Liver (tissue), 9 donors: ENCODE data around the gene TMEM233. TPM values are rescaled to one million over a fixed set of nuclear protein-coding genes. Genes with fewer than 3 reads are reported as not detected.

ENCODE experiments used
- DNase-seq: peaks from one replicate; pipeline ENCODE4 v3.0.0-alpha.2; 2017; ENCODE audit warnings: low spot score
- H3K27ac ChIP-seq, 2 donors: one replicate each; pipeline ENCODE4 v1.7.0; 2013; ENCODE audit warnings: inconsistent platforms in 2 of 2, low read length in 2 of 2, control low read depth in 1 of 2, low read depth in 1 of 2, mild to moderate bottlenecking in 1 of 2
- H3K27me3 ChIP-seq, 4 donors: one replicate each; pipeline versions ENCODE4 v1.6.1 to v1.7.0; 2013; ENCODE audit warnings: low read length in 3 of 4, inconsistent platforms in 1 of 4, mild to moderate bottlenecking in 1 of 4, moderate library complexity in 1 of 4; ENCODE audit not compliant: control insufficient read depth in 4 of 4, insufficient read depth in 4 of 4
- H3K36me3 ChIP-seq, 4 donors: one replicate each; pipeline versions ENCODE4 v1.6.1 to v1.7.0; 2013; ENCODE audit warnings: low read length in 3 of 4, mild to moderate bottlenecking in 3 of 4, low read depth in 1 of 4, moderate library complexity in 1 of 4; ENCODE audit not compliant: control insufficient read depth in 4 of 4, insufficient read depth in 3 of 4
- H3K4me1 ChIP-seq, 4 donors: one replicate each; pipeline versions ENCODE4 v1.6.1 to v1.7.0; 2013; ENCODE audit warnings: low read length in 3 of 4, mild to moderate bottlenecking in 3 of 4, moderate library complexity in 1 of 4; ENCODE audit not compliant: control insufficient read depth in 4 of 4, insufficient read depth in 4 of 4
- H3K4me3 ChIP-seq, 3 donors: one replicate each; pipeline versions ENCODE4 v1.6.1 to v1.7.0; 2013; ENCODE audit warnings: low read length in 3 of 3, control low read depth in 1 of 3, low read depth in 1 of 3, mild to moderate bottlenecking in 1 of 3
- H3K9ac ChIP-seq, 2 donors: one replicate each; pipeline ENCODE4 v1.7.0; 2013; ENCODE audit warnings: low read length in 2 of 2, mild to moderate bottlenecking in 2 of 2, moderate library complexity in 2 of 2, control low read depth in 1 of 2, low read depth in 1 of 2
- H3K9me3 ChIP-seq, 4 donors: one replicate each; pipeline versions ENCODE4 v1.6.1 to v1.7.0; 2013; ENCODE audit warnings: low read length in 3 of 4; ENCODE audit not compliant: control insufficient read depth in 4 of 4
- EGR1 ChIP-seq, 2 donors: IDR thresholded peaks; 2 replicates each; pipeline ENCODE4 v1.6.1; 2016 to 2018; ENCODE audit warnings: antibody characterized with exemption in 2 of 2, low read depth in 2 of 2
- FOXA2 ChIP-seq: IDR thresholded peaks from 2 replicates; pipeline ENCODE4 v1.6.1; 2016; ENCODE audit warnings: antibody characterized with exemption
- GABPA ChIP-seq, 2 donors: IDR thresholded peaks in 1 of 2; conservative IDR thresholded peaks in 1 of 2; 2 replicates each; pipeline ENCODE4 v1.6.1; 2016; ENCODE audit warnings: antibody characterized with exemption in 2 of 2, mild to moderate bottlenecking in 1 of 2, moderate library complexity in 1 of 2
- HNF4A ChIP-seq, 2 donors: conservative IDR thresholded peaks; 2 replicates each; pipeline ENCODE4 v1.6.1; 2016; ENCODE audit warnings: antibody characterized with exemption in 2 of 2, mild to moderate bottlenecking in 2 of 2
- HNF4G ChIP-seq: IDR thresholded peaks from 2 replicates; pipeline ENCODE4 v1.6.1; 2016; ENCODE audit warnings: antibody characterized with exemption
- JUND ChIP-seq, 2 donors: IDR thresholded peaks; 2 replicates each; pipeline ENCODE4 v1.6.1; 2016; ENCODE audit warnings: antibody characterized with exemption in 2 of 2
- NR2F2 ChIP-seq: IDR thresholded peaks from 2 replicates; pipeline ENCODE4 v1.6.1; 2016; ENCODE audit warnings: antibody characterized with exemption
- RAD21 ChIP-seq, 2 donors: IDR thresholded peaks; 2 replicates each; pipeline ENCODE4 v1.6.1; 2016; ENCODE audit warnings: antibody characterized with exemption in 2 of 2, mild to moderate bottlenecking in 2 of 2
- RXRA ChIP-seq, 2 donors: IDR thresholded peaks; 2 replicates each; pipeline ENCODE4 v1.6.1; 2017 to 2018; ENCODE audit warnings: antibody characterized with exemption in 2 of 2, mild to moderate bottlenecking in 1 of 2
- TAF1 ChIP-seq: conservative IDR thresholded peaks from 2 replicates; pipeline ENCODE4 v1.6.1; 2016; ENCODE audit warnings: antibody characterized with exemption, mild to moderate bottlenecking
- WGBS: extraction: QIAGEN DNeasy Blood & Tissue Kit; methylation state at CpG from one replicate; pipeline ENCODE4 v1.1.7; 2013; 5-methylcytosine and 5-hydroxymethylcytosine counted together
- polyA plus RNA-seq, 2 donors: library from polyadenylated mRNA; stranded (reverse) in 1 of 2; unstranded in 1 of 2; fragments of 200-250 nt in 1 of 2; fragments of >200 nt in 1 of 2; fragmentation: Nextera tagmentation in 1 of 2; extraction: Ambion mirVana in 1 of 2; gene quantifications; one replicate each; pipeline versions ENCODE4 v1.2.1 to v1.2.3, GENCODE V29; 2013 to 2015
- total RNA-seq, 2 donors: library from RNA; depleted of rRNA; stranded (reverse); fragments of >200 nt; gene quantifications; one replicate each; pipeline ENCODE4 v1.2.3, GENCODE V29; 2014
- TF ChIP-seq, protein P1 (sequence below): IDR thresholded peaks from 2 replicates; pipeline ENCODE4 v1.6.1; 2016; ENCODE audit warnings: antibody characterized with exemption
- TF ChIP-seq, protein P2 (sequence below): IDR thresholded peaks from 2 replicates; pipeline ENCODE4 v1.6.1; 2016; ENCODE audit warnings: antibody characterized with exemption, mild to moderate bottlenecking
- TF ChIP-seq, protein P3 (sequence below): IDR thresholded peaks from 2 replicates; pipeline ENCODE4 v1.6.1; 2016; ENCODE audit warnings: antibody characterized with exemption
- TF ChIP-seq, protein P4 (sequence below): IDR thresholded peaks from 2 replicates; pipeline ENCODE4 v1.6.1; 2016; ENCODE audit warnings: antibody characterized with exemption
- TF ChIP-seq, protein P5 (sequence below): fragments of 150-350 bp; IDR thresholded peaks from 2 replicates; pipeline ENCODE4 v1.5.1; 2017; ENCODE audit warnings: improper control_type of control experiment, low read depth, low read length; ENCODE audit not compliant: missing input control
- donor health status: healthy.
- donor health status: healthy.
- donor health status: healthy.
- donor health status: healthy.
- donor health status: healthy.

The TMEM233 gene
- total and polyA plus RNA-seq, 4 donors = 0.05 to 0.17 (median 0.09) TPM

DNA sequence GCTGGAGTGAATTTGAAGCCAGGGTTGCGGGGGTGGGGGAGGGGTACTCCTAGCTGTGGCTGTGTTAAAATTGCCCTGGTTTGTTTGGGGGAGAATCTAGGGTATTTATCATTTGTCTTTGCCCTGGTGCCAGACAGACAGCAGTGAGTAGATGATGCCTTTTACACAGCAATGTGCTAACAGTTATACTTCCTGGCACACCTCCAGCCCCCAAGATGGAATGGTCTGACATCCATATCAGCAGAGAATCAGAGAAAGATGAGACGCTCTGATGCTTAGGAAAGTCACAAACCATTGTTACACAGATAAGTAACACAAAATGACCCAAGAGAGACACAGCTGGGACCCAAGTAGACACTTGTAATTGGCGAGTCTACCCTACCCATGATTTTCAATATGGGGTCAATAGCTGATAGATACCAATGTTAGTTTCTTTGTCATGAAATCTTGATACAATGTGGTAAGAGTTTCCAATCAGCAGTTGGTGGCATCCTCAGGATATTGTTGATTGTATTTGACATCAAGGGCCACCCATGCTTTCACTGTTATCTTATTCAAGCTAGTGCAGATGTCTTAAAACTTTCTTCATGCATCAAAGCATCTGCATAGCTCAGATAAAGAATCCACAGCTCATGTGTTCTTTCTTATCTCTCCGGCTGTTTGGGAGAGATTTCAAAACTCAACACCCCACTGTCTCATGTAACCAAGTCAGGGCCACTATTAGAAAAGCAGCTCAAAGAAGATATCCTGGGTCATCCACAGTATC, 71.8 kb downstream of the TMEM233 start:
- TF ChIP-seq, protein P1, sequence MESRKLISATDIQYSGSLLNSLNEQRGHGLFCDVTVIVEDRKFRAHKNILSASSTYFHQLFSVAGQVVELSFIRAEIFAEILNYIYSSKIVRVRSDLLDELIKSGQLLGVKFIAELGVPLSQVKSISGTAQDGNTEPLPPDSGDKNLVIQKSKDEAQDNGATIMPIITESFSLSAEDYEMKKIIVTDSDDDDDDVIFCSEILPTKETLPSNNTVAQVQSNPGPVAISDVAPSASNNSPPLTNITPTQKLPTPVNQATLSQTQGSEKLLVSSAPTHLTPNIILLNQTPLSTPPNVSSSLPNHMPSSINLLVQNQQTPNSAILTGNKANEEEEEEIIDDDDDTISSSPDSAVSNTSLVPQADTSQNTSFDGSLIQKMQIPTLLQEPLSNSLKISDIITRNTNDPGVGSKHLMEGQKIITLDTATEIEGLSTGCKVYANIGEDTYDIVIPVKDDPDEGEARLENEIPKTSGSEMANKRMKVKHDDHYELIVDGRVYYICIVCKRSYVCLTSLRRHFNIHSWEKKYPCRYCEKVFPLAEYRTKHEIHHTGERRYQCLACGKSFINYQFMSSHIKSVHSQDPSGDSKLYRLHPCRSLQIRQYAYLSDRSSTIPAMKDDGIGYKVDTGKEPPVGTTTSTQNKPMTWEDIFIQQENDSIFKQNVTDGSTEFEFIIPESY = no peak
- no peak for TF ChIP-seq HNF4A (conservative IDR thresholded peaks at IDR 0.05)
- TF ChIP-seq, protein P2, sequence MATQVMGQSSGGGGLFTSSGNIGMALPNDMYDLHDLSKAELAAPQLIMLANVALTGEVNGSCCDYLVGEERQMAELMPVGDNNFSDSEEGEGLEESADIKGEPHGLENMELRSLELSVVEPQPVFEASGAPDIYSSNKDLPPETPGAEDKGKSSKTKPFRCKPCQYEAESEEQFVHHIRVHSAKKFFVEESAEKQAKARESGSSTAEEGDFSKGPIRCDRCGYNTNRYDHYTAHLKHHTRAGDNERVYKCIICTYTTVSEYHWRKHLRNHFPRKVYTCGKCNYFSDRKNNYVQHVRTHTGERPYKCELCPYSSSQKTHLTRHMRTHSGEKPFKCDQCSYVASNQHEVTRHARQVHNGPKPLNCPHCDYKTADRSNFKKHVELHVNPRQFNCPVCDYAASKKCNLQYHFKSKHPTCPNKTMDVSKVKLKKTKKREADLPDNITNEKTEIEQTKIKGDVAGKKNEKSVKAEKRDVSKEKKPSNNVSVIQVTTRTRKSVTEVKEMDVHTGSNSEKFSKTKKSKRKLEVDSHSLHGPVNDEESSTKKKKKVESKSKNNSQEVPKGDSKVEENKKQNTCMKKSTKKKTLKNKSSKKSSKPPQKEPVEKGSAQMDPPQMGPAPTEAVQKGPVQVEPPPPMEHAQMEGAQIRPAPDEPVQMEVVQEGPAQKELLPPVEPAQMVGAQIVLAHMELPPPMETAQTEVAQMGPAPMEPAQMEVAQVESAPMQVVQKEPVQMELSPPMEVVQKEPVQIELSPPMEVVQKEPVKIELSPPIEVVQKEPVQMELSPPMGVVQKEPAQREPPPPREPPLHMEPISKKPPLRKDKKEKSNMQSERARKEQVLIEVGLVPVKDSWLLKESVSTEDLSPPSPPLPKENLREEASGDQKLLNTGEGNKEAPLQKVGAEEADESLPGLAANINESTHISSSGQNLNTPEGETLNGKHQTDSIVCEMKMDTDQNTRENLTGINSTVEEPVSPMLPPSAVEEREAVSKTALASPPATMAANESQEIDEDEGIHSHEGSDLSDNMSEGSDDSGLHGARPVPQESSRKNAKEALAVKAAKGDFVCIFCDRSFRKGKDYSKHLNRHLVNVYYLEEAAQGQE = no peak
- TF ChIP-seq TAF1 = no peak
- TF ChIP-seq, protein P3, sequence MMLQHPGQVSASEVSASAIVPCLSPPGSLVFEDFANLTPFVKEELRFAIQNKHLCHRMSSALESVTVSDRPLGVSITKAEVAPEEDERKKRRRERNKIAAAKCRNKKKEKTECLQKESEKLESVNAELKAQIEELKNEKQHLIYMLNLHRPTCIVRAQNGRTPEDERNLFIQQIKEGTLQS = no peak
- TF ChIP-seq, protein P4, sequence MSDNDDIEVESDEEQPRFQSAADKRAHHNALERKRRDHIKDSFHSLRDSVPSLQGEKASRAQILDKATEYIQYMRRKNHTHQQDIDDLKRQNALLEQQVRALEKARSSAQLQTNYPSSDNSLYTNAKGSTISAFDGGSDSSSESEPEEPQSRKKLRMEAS = no peak
- no peak for TF ChIP-seq HNF4G
- no peak overlapping the region for H3K27ac ChIP-seq

DNA sequence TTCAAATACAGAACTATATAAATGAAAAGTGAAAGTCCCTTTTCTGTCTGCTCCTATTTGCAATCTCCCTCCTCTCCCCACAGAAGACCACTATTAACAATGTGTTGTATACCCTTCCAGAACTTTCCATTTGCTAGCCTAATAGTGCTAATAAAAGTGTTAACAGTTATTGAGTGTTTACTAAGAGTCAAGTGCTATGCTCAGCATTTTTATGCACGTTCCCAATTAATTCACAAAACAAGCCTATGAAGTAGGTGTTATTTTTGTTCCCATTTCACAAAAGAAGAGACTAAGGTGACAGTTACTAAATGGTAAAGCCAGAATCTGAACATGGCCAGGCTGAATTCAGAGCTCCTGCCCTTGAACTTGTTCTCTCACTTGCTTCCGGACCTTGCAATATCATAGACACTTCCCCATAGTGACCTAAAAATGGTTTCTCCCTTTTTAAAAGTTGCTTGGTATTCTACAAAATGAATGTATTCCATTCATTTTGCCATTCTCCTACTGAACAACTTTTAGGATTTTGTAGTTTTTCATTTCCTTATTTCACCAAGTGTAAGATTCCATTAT, 72.7 kb downstream of the TMEM233 start:
- Histone ChIP-seq H3K9me3 (no peaks in the 10 kb centered on the region), H3K36me3 (peaks cover 0 to 2% (median 0%) of the 10 kb centered on the region in 4 donors), H3K27me3 (no peaks in the 10 kb centered on the region), H3K4me1 (peaks cover 4 to 24% (median 16%) of the 10 kb centered on the region in 4 donors), H3K4me3 (no peak overlapping the region), H3K27ac (no peak overlapping the region), H3K9ac (no peak overlapping the region)
- DNase-seq = no peak
- WGBS = 66% methylated on average over 2 of the region's 2 CpGs
- TF ChIP-seq RXRA (IDR thresholded peaks at IDR 0.05) = no peak
- TF ChIP-seq, protein P2 = no peak
- no peak for TF ChIP-seq NR2F2
- TF ChIP-seq HNF4G = no peak
- TF ChIP-seq EGR1 (IDR thresholded peaks at IDR 0.05; ENCODE audit: low read depth in 2 of 2) = no peak
- TF ChIP-seq FOXA2 = no peak
- no peak for TF ChIP-seq JUND (IDR thresholded peaks at IDR 0.05)
- no peak for TF ChIP-seq RAD21 (IDR thresholded peaks at IDR 0.05)
- TF ChIP-seq, protein P1 = no peak
- no peak for TF ChIP-seq TAF1
- TF ChIP-seq, protein P5, sequence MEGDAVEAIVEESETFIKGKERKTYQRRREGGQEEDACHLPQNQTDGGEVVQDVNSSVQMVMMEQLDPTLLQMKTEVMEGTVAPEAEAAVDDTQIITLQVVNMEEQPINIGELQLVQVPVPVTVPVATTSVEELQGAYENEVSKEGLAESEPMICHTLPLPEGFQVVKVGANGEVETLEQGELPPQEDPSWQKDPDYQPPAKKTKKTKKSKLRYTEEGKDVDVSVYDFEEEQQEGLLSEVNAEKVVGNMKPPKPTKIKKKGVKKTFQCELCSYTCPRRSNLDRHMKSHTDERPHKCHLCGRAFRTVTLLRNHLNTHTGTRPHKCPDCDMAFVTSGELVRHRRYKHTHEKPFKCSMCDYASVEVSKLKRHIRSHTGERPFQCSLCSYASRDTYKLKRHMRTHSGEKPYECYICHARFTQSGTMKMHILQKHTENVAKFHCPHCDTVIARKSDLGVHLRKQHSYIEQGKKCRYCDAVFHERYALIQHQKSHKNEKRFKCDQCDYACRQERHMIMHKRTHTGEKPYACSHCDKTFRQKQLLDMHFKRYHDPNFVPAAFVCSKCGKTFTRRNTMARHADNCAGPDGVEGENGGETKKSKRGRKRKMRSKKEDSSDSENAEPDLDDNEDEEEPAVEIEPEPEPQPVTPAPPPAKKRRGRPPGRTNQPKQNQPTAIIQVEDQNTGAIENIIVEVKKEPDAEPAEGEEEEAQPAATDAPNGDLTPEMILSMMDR = no peak
- TF ChIP-seq, protein P4 = no peak
- TF ChIP-seq GABPA (IDR thresholded peaks at IDR 0.05 in 1 of 2, conservative IDR thresholded peaks at IDR 0.05 in 1 of 2) = no peak
- no peak for TF ChIP-seq HNF4A (conservative IDR thresholded peaks at IDR 0.05)

More for the DNA sequence above, 71.8 kb downstream of the TMEM233 start:
- DNase-seq = no peak
- Histone ChIP-seq H3K4me1 (peaks cover 4 to 23% (median 16%) of the 10 kb centered on the region in 4 donors), H3K9me3 (no peaks in the 10 kb centered on the region), H3K4me3 (no peak overlapping the region), H3K9ac (no peak overlapping the region), H3K36me3 (no peaks in the 10 kb centered on the region), H3K27me3 (no peaks in the 10 kb centered on the region)
- WGBS = 91% methylated on average over 4 of the region's 4 CpGs
